Caki2 (cell line): Measurements from ENCODE around the gene CSK. TPM values are rescaled to one million over a fixed set of nuclear protein-coding genes. Genes with fewer than 3 reads are reported as not detected.
"Not testable (repeated sequence)": the region's sequence is repeated elsewhere in the genome, so short reads cannot be mapped to it uniquely, and the experiment has no call there.

ENCODE experiments used
- DNase-seq: peaks from one replicate; pipeline ENCODE4 v3.0.0-alpha.2; 2015; ENCODE audit warnings: low read depth
- in situ Hi-C: cut with HindIII; loops from 2 replicates; pipeline ENCODE4 v1.10.0; 2016; ENCODE audit warnings: low sequenced_read_pairs, low pct_unique_long_range_greater_than_20kb, mixed read lengths
- total RNA-seq: library from RNA; depleted of rRNA; stranded (reverse); fragments of >200 nt; shearing (Covaris generic); gene quantifications from 2 replicates; pipeline ENCODE4 v1.2.3, GENCODE V29; 2014; ENCODE audit warnings: low replicate concordance

CSK gene
- total RNA-seq, 1 experiment from 2014 or later: 16.0 TPM

- DNase-seq: no peak
- in situ Hi-C loops: no loop called here
These were observed 1.4 kb downstream of the CSK start for GRCh38 chr15:74783072-74783807.

DNA sequence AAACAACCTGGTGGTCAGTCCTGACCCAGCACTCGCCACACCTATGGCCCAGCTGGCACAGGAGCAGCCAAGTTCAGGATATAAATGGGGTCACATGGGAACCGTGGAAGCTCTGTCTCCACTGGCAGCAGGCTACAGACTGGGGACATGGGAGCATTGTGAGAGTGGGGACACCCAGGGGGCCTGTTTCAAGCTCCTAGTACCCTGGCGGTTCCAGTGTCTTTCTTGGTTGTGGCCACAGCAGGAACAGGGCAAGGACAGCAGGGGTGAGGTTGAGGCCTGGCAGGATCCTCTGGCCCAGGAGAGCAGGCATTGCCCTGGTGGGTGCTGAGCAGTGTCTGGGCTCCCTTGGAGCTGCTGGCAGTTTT lies 1.9 kb downstream of the CSK start:
- no peak for DNase-seq
- in situ Hi-C loops: no loop called here

- in situ Hi-C loops: no loop called here
- no peak for DNase-seq
These were observed 2.7 kb downstream of the CSK start for GRCh38 chr15:74784426-74785193.

GRCh38 chr15:74785194-74786032 lies 3.5 kb downstream of the CSK start:
- DNase-seq: no peak
- in situ Hi-C loops: no loop called here

- DNase-seq, in situ Hi-C loops: not testable (repeated sequence)
These were observed 4.2 kb downstream of the CSK start for GRCh38 chr15:74786081-74786480.

DNA sequence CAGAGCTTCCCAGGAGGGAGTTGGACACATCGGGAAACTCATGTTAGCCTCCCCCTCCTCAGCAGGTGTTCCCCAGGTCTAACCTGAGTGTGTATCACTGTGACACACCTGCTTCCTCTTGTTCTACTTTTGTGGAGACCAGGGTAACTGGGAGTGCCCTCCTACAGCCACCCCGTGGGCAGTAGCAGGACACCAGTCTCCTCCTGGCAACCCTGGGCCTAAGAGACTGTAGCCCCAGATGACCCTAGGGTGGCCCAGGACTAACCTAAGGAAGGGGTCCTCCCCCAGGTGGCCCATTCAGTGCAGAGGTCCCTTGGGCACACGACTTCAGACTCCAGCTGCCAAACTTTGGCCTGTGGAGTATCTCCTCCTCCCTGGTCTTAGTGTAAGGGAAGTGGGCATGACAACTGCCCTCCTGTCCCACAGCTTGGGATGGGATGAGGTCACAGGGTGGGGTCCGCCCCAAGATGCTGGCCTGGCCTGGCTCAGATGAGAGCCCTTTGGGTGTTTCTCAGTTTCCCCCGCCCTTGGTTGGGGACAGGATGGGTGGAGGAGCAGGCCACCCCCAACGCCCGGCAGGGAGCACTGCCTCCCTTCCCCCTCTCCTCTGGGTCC lies 4.8 kb downstream of the CSK start:
- DNase-seq: no peak
- in situ Hi-C loops: no loop called here

DNA sequence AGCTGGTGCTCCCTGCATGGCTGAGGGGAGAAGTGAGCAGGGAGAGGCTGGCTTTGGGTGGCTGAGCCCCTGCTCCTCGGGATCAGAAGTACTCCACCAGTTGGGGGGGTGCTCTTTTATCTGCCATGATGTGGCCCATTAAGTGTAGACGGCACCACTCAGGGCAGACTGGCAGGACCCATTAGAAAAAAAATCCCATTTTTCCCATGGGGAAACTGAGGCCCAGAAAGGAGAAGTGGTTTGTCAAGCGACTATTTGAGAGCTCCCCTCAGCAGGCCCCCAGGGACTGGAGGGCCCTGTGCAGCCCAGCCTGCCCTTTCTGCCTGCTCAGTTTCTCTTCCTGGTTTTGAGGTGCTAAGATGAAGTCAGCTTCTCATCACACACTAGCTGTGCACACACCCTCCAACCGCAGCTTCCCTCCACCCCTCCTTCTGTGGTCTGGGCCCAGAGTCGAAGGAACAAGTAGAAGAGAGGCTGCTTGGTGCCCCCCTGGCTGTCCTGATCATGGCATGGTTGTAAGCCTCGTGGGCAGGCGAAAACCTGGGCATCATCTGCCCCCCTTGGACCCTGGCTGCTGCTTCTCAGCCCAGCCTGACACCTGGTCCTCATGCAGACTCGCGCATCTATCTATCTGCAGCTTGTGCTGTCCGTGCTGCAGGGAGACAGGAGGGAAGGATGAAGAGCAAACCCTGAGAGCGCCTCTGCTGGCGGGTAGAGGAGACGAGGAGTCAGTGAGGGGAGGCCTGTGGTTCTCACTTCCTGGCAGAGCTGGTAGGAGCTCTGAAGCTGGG lies 5.6 kb downstream of the CSK start:
- in situ Hi-C loops: no loop called here
- no peak for DNase-seq

GRCh38 chr15:74788042-74788682 lies 6.3 kb downstream of the CSK start:
- in situ Hi-C loops: no loop called here
- DNase-seq: no peak

DNA sequence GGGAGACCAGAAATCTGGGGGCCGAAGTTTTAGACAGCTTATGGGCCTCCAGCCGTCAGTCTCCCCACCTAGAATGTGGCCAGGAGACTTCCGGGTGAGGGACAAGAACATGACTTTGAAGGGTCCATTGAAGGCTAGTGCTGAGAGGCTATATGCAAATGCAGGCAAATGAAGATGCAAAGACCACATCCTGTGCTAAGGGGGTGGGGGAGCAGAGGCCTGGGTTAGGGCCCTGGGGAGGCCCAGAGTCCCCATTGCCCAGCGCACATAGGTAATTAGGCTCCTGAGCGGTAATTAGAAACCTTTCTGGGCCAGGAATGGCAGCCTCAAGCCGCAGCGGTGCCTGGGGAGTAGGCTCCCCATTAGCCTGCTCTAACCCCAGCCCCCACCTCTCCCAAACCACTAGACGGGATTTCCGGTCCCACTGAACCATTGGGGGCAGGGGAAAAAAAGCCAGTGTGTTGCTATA lies 6.8 kb downstream of the CSK start:
- DNase-seq: no peak
- in situ Hi-C loops: no loop called here

- in situ Hi-C loops: no loop called here
- no peak for DNase-seq
These were observed 7.3 kb downstream of the CSK start for GRCh38 chr15:74789171-74789631.

DNA sequence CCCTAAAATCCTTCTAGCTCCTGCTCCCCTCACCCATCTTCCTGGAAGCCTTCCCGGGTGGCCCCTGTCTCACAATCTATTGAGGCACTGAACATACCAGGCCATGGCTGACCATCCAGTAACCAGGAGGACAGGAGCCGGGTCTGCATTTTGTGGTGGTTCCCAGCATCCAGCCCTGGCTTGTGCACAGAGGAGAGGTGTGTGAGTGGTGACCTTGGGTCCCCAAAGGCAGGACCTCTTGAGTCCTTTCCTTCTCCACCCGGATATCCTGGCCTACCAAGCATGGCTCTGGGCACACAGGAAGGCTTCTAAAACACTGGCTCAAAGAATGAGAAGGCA lies 7.8 kb downstream of the CSK start:
- in situ Hi-C loops: no loop called here
- no peak for DNase-seq

DNA sequence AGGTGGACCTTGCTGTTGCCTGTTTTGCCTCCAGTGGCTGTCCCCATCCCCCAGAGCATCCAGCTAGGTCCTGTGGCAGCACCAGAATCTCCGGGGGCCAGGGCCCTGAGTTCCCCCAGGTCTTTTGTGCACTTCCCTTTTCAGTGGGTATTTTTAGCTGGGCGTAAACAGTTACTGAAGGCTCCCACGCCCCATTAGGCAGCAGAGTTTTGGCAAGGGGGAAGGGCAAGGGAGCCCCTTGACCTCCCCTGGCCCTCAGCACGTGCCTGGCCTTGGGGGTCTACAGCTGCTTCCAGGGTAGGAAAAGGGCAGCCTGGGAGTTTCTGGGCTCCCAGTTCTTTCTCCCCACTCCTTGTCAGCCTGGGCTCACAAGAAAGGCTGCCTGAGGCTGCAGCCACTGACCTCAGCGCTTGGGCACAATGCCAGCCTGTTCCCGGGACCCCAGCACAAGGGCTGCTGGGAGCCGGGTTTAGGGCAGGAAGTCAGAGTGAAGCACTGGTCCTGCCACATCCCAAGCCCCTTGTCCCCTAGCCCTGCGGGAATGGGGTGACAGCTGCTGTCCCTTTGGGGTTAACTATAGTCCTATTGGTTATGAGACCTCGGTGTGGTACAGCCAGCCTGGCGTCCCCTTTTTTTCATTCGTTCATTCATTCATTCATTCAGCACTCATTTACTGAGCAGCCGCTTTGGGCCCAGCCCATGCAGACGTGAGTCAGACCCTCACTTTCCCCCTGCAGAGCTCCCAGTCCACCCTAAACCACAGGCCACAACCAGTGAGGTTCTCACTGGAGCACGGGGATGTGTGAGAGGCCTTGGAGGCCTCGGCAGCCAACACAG lies 8.4 kb downstream of the CSK start:
- in situ Hi-C loops: no loop called here
- no peak for DNase-seq

DNA sequence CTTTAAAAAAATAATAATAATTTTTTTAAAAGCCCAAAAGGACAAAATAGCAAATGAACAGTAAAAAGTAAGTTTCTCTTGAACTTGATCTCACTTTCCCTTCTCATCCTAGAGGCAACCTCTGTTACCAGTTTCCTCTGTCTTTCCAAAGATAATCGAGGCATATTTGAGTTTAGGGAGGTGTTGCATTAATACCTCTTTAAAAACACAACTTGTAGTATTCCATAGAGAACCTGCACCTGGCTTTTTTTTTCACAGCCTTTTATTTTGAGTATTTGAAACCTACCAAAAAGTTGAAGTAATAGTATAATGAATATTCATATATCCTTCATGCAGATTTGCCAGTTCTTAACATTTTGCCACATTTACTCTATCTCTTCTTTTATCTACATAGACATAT lies 9.1 kb downstream of the CSK start:
- DNase-seq: no peak

GRCh38 chr15:74791667-74792066 lies 9.8 kb downstream of the CSK start:
- in situ Hi-C loops: no loop called here
- no peak for DNase-seq

More for the DNA sequence above, 9.1 kb downstream of the CSK start:
- in situ Hi-C loops: no loop called here

DNA sequence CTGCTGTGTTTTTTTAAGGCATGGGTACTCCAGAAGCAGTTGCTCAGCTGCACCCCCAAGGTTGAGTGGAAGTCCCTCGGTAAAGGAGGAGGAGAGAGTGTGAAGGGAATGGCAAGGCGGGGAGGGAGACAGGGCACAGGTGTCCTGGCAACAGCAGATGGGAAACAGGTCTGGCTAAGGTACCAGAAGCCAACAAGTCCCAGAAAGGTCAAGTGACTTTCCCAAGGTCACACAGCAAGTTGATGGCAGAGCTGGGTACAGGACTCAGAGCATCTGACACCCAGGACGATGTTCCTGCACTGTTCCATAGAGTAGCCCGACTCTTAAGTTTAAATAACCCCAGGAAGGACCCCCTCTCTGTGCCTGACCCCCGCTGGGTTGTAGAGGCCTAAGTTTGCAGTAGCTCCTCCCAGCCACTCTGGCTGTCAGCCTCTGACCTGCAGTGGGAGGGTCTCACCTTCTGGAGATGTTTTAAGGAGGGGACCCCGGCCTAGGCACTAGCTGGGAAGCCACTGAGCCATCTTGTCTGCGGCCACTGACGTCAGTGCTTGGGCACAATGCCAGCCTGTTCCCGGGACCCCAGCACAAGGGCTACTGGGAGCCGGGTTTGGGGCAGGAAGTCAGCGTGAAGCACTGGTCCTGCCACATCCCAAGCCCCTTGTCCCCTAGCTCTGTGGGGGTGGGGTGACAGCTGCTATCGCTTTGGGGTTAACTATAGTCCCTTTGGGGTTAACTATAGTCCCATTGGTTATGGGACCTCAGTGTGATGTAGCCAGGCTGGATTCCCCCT lies 10.5 kb downstream of the CSK start:
- in situ Hi-C loops: no loop called here
- DNase-seq: no peak
